Astrocyte (in vitro differentiated cells and primary cell): Measurements from ENCODE around the gene CREM.

ENCODE experiments used
- CTCF ChIP-seq: IDR thresholded peaks from 2 replicates; pipeline ENCODE4 v1.5.1; 2011; ENCODE audit warnings: low read depth, mild to moderate bottlenecking, inconsistent platforms, low read length, moderate library complexity; ENCODE audit not compliant: insufficient read depth
- EZH2 ChIP-seq: IDR thresholded peaks from 2 replicates; pipeline ENCODE4 v1.6.1; 2012; ENCODE audit warnings: mild to moderate bottlenecking, low read length, inconsistent platforms; ENCODE audit not compliant: insufficient read depth

GRCh38 chr10:35236739-35237138 is 110.1 kb downstream of the CREM start:
- TF ChIP-seq CTCF (peak; percentile 56), EZH2 (no peak)
